GM06990 (cell line): ENCODE results near the gene UPK2.

ENCODE experiments used
- DNase-seq: peaks from one replicate; pipeline ENCODE4 v3.0.0-alpha.2; 2011; ENCODE audit not compliant: insufficient read length; ENCODE audit errors: extremely low read depth
- H3K27me3 ChIP-seq: replicated peaks from 2 replicates; pipeline ENCODE4 v1.6.0; 2011; ENCODE audit warnings: low read length; ENCODE audit not compliant: control insufficient read depth, insufficient read depth
- H3K36me3 ChIP-seq: 2 replicates; pipeline ENCODE4 v1.5.1; 2011; ENCODE audit warnings: low read length; ENCODE audit not compliant: control insufficient read depth, insufficient read depth
- H3K4me3 ChIP-seq: replicated peaks from 2 replicates; pipeline ENCODE4 v1.5.1; 2011; ENCODE audit warnings: low read depth, mild to moderate bottlenecking, control low read depth, low read length
- CTCF ChIP-seq: IDR thresholded peaks from 2 replicates; pipeline ENCODE4 v1.5.1; 2011; ENCODE audit warnings: low read length, control low read depth, mild to moderate bottlenecking, inconsistent platforms; ENCODE audit not compliant: insufficient read depth, poor library complexity, severe bottlenecking

Gene UPK2

GRCh38 chr11:118910309-118911112, 45.6 kb upstream of the UPK2 start:
- DNase-seq, result no peak
- no peaks in the 10 kb centered on the region for H3K27me3 ChIP-seq
- peaks cover 1% of the 10 kb centered on the region for H3K36me3 ChIP-seq
- TF ChIP-seq CTCF, result no peak
- no peak overlapping the region for H3K4me3 ChIP-seq

- H3K27me3 ChIP-seq, result no peaks in the 10 kb centered on the region
- DNase-seq, result no peak
- no peak for TF ChIP-seq CTCF
- H3K36me3 ChIP-seq, result peaks cover 1% of the 10 kb centered on the region
- no peak overlapping the region for H3K4me3 ChIP-seq
Observed at GRCh38 chr11:118911113-118911879, 44.8 kb upstream of the UPK2 start.

GRCh38 chr11:118911880-118912741, 44.0 kb upstream of the UPK2 start:
- H3K27me3 ChIP-seq, result no peaks in the 10 kb centered on the region
- peak; percentile 46 for DNase-seq
- H3K36me3 ChIP-seq, result peaks cover 1% of the 10 kb centered on the region
- H3K4me3 ChIP-seq, result no peak overlapping the region
- no peak for TF ChIP-seq CTCF

- no peaks in the 10 kb centered on the region for H3K27me3 ChIP-seq
- no peak for TF ChIP-seq CTCF
- peak; percentile 50 for DNase-seq
- H3K36me3 ChIP-seq, result peaks cover under 1% of the 10 kb centered on the region
- H3K4me3 ChIP-seq, result no peak overlapping the region
Observed at GRCh38 chr11:118912742-118913410, 43.2 kb upstream of the UPK2 start.

GRCh38 chr11:118913411-118914125, 42.5 kb upstream of the UPK2 start:
- no peak for TF ChIP-seq CTCF
- peaks cover 2% of the 10 kb centered on the region; the same call in 1 of the 2 replicates for H3K36me3 ChIP-seq
- no peak overlapping the region for H3K4me3 ChIP-seq
- peak; percentile 24 for DNase-seq
- H3K27me3 ChIP-seq, result no peaks in the 10 kb centered on the region
